ENCODE results near the gene ANO2.

ANO2 gene

GRCh38 chr12:5777451-5777850 is 167.6 kb downstream of the ANO2 start:
- Histone ChIP-seq H3K9me2 (replicated peaks; ENCODE audit: control insufficient read depth, low read length) (no peaks in the 10 kb centered on the region; the same call in 1 of the 2 replicates), H3K27ac (ENCODE audit: low read depth, low read length) (no peak overlapping the region), H3K4me2 (ENCODE audit: low read length) (no peak overlapping the region), H4K20me1 (ENCODE audit: control insufficient read depth, insufficient read depth, low read depth, low read length) (no peaks in the 10 kb centered on the region), H3K27me3 (ENCODE audit: control insufficient read depth, low read length) (peaks cover 19% of the 10 kb centered on the region), H3K79me2 (ENCODE audit: control insufficient read depth, low read length) (no peaks in the 10 kb centered on the region), H3F3A (ENCODE audit: control insufficient read depth, insufficient read depth) (no peaks in the 10 kb centered on the region), H3K4me1 (ENCODE audit: control insufficient read depth, low read length) (no peaks in the 10 kb centered on the region), H3K9me3 (ENCODE audit: control insufficient read depth, insufficient read depth, low read length) (no peaks in the 10 kb centered on the region), H3K4me3 (ENCODE audit: low read length) (no peak overlapping the region), H3K36me3 (ENCODE audit: control insufficient read depth, low read length) (no peaks in the 10 kb centered on the region)
- TF ChIP-seq, protein P1, sequence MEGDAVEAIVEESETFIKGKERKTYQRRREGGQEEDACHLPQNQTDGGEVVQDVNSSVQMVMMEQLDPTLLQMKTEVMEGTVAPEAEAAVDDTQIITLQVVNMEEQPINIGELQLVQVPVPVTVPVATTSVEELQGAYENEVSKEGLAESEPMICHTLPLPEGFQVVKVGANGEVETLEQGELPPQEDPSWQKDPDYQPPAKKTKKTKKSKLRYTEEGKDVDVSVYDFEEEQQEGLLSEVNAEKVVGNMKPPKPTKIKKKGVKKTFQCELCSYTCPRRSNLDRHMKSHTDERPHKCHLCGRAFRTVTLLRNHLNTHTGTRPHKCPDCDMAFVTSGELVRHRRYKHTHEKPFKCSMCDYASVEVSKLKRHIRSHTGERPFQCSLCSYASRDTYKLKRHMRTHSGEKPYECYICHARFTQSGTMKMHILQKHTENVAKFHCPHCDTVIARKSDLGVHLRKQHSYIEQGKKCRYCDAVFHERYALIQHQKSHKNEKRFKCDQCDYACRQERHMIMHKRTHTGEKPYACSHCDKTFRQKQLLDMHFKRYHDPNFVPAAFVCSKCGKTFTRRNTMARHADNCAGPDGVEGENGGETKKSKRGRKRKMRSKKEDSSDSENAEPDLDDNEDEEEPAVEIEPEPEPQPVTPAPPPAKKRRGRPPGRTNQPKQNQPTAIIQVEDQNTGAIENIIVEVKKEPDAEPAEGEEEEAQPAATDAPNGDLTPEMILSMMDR (IDR thresholded peaks at IDR 0.05; ENCODE audit: low read depth, low read length, poor library complexity, severe bottlenecking), result no peak
- TF ChIP-seq EZH2phosphoT487 (IDR thresholded peaks at IDR 0.05; ENCODE audit: borderline replicate concordance, low read length), result no peak

GRCh38 chr12:5776091-5776490 is 169.0 kb downstream of the ANO2 start:
- Histone ChIP-seq H3K4me3 (ENCODE audit: low read length) (no peak overlapping the region), H3K27ac (ENCODE audit: low read depth, low read length) (no peak overlapping the region), H3F3A (ENCODE audit: control insufficient read depth, insufficient read depth) (no peaks in the 10 kb centered on the region), H3K9me3 (ENCODE audit: control insufficient read depth, insufficient read depth, low read length) (no peaks in the 10 kb centered on the region), H3K4me1 (ENCODE audit: control insufficient read depth, low read length) (no peaks in the 10 kb centered on the region), H3K27me3 (ENCODE audit: control insufficient read depth, low read length) (peaks cover 19% of the 10 kb centered on the region), H3K36me3 (ENCODE audit: control insufficient read depth, low read length) (no peaks in the 10 kb centered on the region), H3K79me2 (ENCODE audit: control insufficient read depth, low read length) (no peaks in the 10 kb centered on the region), H4K20me1 (ENCODE audit: control insufficient read depth, insufficient read depth, low read depth, low read length) (no peaks in the 10 kb centered on the region), H3K9me2 (replicated peaks; ENCODE audit: control insufficient read depth, low read length) (no peaks in the 10 kb centered on the region; the same call in 1 of the 2 replicates), H3K4me2 (ENCODE audit: low read length) (no peak overlapping the region)
- TF ChIP-seq EZH2phosphoT487 (IDR thresholded peaks at IDR 0.05; ENCODE audit: borderline replicate concordance, low read length), result no peak
- TF ChIP-seq, protein P1 (IDR thresholded peaks at IDR 0.05; ENCODE audit: low read depth, low read length, poor library complexity, severe bottlenecking), result no peak

GRCh38 chr12:5773550-5773949 is 171.5 kb downstream of the ANO2 start:
- Histone ChIP-seq H3K4me2 (ENCODE audit: low read length) (no peak overlapping the region), H3K9me2 (replicated peaks; ENCODE audit: control insufficient read depth, low read length) (no peaks in the 10 kb centered on the region), H3K79me2 (ENCODE audit: control insufficient read depth, low read length) (no peaks in the 10 kb centered on the region), H3K9me3 (ENCODE audit: control insufficient read depth, insufficient read depth, low read length) (no peaks in the 10 kb centered on the region), H3K4me1 (ENCODE audit: control insufficient read depth, low read length) (no peaks in the 10 kb centered on the region), H4K20me1 (ENCODE audit: control insufficient read depth, insufficient read depth, low read depth, low read length) (no peaks in the 10 kb centered on the region), H3K36me3 (ENCODE audit: control insufficient read depth, low read length) (no peaks in the 10 kb centered on the region), H3K27ac (ENCODE audit: low read depth, low read length) (no peak overlapping the region), H3K27me3 (ENCODE audit: control insufficient read depth, low read length) (peaks cover 23% of the 10 kb centered on the region), H3K4me3 (ENCODE audit: low read length) (no peak overlapping the region), H3F3A (ENCODE audit: control insufficient read depth, insufficient read depth) (no peaks in the 10 kb centered on the region)
- no peak for TF ChIP-seq EZH2phosphoT487 (IDR thresholded peaks at IDR 0.05; ENCODE audit: borderline replicate concordance, low read length)
- TF ChIP-seq, protein P1 (IDR thresholded peaks at IDR 0.05; ENCODE audit: low read depth, low read length, poor library complexity, severe bottlenecking), result no peak

Data from DOHH2 (cell line).